DLD1 (cell line): Measurements from ENCODE around the gene FGF11.
"Not testable (repeated sequence)": the region's sequence is repeated elsewhere in the genome, so short reads cannot be mapped to it uniquely, and the experiment has no call there.

Source experiments
- in situ Hi-C: cut with HindIII; loops from 2 replicates; pipeline ENCODE4 v1.10.0; 2017; ENCODE audit warnings: low sequenced_read_pairs

The FGF11 gene

DNA sequence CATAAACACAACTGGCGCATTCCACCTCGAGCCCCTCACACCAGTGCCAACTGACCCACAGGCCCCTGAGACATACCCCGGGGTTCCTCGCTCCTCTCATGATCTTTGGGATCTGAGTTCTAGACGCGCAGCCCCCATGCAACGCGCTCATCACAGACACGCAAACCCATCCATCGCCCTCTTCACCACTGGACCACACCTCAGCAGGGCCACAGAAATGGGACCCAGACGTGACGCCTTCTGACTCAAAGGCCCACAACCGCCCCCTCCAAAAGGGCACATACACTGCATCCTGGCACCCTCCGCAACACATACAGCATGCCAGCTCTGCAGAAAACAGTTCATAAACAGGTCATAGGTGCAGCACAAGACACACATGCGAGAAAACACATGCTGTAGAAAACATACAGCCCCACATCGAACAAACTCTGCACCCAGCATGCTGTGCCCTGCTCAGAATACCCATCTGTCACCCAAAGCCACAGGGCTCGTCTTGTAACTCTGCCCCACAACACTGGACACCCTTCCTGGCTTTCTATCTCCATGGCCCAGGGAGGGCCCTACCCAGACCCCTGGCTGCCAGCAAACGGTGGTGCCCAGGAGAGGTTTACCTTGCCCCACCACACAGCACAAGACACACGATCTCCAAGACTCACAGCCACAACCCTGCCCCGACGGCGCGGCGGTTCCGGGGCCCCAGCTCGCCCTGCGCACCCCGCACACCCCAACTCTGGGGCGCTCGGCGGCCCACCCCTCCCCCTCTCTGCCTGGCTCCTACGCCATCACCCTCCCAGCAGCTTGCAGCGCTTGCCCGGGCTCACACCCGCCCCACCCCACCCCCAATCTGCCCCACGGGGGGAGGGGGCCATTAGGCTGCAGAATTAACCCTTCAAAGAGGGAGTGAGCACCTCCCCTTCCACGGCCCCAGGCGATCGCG, 39.2 kb downstream of the FGF11 start:
- in situ Hi-C loops = no loop called here

DNA sequence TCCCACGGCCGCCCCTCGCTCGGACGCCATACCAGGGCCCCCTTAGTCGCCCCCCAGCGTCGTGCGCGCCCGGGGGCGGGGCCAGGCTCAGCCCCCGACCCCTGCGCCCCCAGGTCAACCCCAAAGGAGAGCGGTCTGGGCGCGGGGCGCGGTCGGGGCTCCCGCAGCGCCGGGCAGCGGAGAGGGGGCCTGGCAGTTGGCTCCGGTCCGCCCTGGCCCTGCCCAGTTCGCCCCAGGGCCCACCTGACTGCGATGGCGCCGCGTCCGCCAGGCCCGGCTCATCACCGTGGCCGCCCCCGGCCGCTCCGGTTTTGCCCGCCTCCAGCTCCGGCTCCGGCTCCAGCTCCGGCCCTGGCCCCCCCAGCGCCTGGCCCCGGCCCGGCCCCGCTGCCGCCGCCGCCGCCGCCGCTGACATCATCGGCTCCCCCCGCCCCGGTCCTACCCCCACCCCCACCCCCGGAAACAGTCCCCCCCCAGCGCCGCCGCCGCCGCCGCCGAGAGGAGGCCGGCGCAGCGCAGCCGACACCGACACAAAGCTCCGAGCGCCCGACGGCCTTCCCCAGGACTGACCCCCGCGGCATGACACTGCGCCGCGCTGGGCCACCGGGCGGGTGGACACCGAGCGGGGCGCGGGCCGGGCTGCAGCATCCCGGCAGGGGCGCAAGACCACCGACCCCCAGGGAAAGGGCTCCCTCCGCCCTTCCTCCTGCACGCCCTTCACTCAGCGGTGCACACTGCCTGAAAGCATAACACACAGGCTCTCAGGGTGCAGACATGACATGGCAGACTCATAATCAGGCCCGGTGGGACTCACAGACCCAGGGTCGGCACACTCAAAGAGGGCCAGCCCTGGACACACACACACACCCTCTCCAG, 40.1 kb downstream of the FGF11 start, which contains the start of gene ZBTB4:
Gene ZBTB4, minus strand, starts transcription at position 419 of the 876 bp plus-strand sequence. CDS start 12,830 bp downstream, outside the sequence.
- in situ Hi-C loops = no loop called here

DNA sequence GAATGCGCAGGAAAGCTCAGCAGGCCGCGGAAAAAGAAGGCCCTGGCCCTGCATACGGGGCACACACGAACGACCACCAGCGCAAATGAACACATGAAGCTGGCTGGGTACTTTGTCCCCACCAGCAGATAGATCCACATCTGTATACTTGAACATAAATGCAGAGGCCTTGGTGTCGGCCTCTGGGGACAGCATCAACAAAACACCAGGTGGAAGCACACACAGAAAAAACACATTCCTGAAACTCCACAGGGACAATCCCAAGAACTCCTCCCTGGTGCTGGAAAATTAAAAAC, 40.7 kb downstream of the FGF11 start:
- in situ Hi-C loops = no loop called here

DNA sequence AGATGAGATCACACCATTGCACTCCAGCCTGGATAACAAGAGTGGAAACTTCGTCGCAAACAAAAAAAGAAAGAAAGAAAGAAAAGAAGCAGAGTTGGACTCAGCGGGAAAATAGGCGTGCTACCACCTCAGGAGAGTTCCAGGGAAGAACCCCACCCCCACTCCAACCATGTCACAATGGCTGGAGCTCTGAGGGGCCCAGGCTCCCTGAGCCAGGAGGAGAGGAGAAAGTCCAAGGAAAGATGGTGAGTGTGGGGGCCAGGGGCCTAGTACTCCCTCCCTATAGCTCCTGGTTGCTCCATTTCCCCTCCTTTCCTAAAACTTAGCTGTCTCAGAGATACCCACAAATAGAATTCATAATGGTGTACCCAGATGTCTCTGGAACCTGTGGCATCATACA, 42.0 kb downstream of the FGF11 start, which contains the start of gene SLC35G6:
Gene SLC35G6, plus strand, starts transcription at position 172 of the 400 bp plus-strand sequence. Its CDS starts 71 bp downstream, at position 243.
- in situ Hi-C loops = not testable (repeated sequence)

DNA sequence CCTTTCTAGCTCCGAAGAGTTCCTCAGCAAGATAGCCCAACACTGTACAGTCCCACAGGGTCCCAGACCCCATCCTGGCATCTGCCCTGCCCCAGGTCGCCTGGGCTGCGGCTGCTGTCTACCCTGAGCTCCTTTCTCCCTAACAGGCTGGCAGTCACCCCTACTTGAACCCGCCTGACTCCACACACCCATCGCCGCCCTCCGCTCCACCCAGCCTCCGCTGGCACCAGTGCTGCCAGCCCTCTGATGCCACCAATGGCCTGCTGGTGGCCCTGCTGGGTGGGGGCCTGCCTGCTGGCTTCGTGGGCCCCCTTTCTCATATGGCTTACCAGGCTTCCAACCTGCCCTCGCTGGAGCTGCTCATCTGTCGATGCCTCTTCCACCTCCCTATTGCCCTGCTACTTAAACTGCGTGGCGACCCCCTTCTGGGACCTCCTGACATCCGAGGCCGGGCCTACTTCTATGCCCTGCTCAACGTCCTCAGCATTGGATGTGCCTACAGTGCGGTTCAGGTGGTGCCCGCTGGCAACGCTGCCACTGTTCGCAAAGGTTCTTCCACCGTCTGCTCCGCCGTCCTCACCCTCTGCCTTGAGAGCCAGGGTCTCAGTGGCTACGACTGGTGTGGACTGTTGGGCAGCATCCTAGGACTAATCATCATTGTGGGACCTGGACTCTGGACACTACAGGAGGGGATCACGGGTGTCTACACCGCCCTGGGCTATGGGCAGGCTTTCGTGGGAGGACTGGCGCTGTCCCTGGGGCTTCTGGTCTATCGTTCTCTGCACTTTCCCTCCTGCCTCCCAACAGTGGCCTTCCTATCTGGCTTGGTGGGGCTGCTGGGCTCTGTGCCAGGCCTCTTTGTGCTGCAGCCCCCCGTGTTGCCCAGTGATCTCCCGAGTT, 42.8 kb downstream of the FGF11 start:
- in situ Hi-C loops = not testable (repeated sequence)

DNA sequence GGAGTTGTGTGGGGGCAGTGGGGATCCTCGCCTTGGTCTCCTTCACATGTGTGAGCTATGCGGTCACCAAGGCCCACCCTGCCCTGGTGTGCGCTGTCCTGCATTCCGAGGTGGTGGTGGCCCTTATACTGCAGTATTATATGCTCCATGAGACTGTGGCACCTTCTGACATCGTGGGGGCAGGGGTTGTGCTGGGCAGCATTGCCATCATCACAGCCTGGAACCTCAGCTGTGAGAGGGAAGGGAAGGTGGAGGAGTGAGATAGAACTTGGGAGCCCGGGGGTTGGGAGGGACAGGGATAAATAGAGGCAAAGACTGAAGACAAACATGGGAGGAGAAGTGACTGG, 43.4 kb downstream of the FGF11 start:
- in situ Hi-C loops = not testable (repeated sequence)

DNA sequence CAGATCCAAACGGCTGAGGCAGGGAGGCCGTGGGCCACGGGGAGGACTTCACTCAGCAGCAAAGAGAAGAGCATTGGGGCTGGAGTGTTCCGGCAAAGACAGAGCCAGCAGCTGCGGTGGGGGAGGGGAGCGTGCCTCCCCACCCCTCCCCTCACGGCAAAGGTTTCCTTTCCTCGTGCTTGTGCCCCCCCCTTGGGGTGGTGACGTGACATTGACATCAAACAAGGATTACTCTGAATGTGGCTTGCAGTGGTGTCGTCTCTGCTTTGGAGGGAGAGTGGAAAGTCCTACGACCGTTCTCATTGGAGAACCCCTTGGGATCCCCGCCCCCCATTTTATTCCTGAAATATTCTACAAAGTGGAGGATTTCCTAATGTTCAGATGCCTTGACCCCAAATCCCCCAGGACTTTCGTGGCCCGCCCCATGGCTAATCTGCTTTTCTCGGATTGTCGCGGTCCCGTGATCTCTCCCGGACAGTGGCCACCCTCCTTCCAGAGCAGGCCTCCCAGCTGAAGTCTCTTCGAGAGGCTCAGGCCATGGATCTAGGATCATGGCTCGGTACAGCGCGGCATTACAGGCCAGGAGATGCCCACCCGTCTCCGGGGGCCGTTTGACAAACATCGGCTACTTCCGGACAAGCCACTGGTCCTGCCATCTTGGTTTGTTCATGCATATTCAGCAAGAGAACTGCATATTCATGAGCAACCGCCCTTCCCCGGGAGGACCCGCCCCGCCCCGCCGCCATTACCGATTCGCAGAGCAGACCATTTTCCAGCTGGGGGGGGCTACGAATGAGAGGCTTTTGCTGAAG, 44.1 kb downstream of the FGF11 start:
- in situ Hi-C loops = no loop called here

DNA sequence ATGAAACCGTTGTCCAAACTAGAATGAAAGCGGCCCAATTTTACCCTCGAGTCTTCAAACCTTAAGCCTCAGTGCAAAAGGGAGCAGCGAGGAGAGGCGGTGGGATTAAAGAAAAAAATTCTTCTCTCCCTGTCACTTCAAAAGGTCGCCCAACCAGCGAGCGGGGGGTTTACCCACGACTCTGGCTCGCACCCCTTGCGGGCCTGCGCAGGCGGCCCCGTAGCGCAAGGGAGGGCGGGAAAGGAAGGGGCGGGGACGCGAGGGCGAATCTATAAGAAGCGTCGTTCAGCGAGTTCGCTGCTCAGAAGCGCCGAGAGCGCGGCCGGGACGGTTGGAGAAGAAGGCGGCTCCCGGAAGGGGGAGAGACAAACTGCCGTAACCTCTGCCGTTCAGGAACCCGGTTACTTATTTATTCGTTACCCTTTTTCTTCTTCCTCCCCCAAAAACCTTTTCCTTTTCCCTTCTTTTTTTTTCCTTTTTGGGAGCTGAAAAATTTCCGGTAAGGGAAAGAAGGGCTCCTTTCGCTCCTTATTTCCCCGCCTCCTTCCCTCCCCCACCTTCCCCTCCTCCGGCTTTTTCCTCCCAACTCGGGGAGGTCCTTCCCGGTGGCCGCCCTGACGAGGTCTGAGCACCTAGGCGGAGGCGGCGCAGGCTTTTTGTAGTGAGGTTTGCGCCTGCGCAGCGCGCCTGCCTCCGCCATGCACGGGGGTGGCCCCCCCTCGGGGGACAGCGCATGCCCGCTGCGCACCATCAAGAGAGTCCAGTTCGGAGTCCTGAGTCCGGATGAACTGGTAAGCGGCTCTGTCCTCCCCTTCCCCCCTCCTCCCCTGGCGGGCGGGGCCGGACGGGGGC, 45.0 kb downstream of the FGF11 start, which contains the start of gene POLR2A:
Gene POLR2A, plus strand, starts transcription at position 300 of the 852 bp plus-strand sequence.
- in situ Hi-C loops = no loop called here

DNA sequence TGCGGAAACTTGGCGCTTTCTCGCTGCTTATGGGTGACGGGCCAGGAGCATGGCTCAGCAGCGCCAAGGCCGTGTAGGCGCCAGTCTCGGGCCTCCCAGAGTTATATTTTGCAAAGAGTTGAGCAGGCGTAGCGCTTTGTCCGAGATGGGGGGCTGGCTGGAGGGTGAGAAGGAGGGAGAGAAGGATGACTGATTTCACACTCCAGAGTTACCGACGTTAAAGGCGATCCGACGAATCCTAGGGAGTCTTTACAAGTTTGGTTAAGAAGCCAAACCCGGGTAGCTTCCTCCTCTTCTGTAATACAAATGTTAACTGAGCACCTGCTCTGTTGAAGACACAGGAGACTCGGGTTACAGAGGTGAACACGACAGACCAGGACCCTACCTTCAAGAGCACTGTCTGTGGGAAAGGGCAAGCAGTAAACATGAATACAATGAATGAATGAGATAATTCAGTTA, 45.6 kb downstream of the FGF11 start:
- in situ Hi-C loops = no loop called here

DNA sequence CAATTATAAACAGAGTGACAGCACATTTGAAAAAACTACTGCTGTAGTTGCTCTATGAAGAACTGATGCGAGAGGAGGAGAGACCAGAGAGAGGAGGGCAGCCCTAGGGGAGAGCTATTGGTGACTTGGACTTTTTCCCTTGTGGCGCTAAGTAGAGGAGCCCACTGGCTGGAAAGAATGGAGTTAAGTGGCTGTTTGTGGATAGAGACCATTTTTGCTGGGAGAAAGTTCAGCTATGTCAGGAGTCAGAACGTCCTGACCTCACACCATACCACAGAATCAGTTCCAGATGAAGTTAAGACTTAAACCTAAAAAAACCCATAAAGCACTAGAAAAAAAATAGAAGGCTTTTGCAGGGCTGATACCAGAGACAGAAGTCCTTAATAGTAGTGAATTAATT, 46.9 kb downstream of the FGF11 start:
- in situ Hi-C loops = no loop called here

DNA sequence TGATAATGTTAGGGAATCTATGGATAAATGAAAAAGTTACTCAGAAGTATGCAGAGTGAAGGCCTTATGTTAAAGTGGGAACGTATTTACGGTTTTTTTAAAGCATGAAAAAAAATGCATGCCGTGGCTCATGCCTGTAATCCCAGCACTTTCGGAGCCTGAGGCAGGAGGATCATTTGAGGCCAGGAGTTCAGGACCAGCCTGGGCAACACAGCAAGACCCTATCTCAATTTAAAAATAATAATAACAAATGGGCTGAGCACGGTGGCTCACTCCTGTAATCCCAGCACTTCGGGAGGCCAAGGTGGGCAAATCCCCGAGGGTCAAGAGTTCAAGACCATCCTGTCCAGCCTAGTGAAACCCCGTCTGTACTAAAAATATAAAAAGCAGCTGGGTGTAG, 50.8 kb downstream of the FGF11 start:
- in situ Hi-C loops = no loop called here

DNA sequence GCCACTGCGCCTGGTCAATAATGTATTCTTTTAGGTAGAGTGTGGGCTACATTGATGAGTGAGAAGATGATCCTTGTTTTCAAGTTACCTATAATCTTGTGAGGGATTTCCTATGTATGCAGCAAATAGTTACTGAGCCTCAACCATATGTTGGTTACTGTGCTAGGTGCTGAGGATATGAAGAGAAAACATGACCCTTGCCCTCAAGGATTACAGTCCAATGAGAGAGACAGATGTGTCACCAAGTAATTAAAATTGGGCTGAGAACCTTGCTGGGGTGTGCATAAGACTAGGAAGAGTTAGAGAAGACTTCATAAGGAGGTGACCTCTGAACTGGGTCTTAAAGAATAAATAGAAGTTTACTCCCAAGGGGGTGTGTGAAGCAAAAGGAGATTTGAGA, 52.3 kb downstream of the FGF11 start:
- in situ Hi-C loops = no loop called here

DNA sequence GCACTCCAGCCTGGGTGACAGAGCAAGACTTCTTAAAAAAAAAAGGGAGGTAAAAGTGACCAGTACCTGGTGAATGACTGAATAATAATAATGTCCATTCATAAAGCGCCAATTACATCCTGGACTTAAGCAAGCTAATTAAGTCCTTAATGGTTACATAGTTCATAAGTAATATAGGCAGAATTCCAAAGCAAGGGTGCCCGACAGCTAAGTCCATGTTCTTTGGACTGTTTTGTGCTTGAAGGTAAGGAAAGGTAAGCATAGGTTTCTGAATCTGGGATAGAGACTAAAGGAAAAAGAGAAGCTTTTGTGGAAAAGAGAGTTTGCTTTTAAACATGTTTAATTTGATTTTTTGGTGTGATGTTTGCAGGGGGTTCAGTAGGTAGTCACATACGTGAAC, 54.6 kb downstream of the FGF11 start:
- in situ Hi-C loops = no loop called here
